Measurements from ENCODE around the gene TBC1D8.
"Not testable (repeated sequence)": the region's sequence is repeated elsewhere in the genome, so short reads cannot be mapped to it uniquely, and the experiment has no call there.

The TBC1D8 gene

DNA sequence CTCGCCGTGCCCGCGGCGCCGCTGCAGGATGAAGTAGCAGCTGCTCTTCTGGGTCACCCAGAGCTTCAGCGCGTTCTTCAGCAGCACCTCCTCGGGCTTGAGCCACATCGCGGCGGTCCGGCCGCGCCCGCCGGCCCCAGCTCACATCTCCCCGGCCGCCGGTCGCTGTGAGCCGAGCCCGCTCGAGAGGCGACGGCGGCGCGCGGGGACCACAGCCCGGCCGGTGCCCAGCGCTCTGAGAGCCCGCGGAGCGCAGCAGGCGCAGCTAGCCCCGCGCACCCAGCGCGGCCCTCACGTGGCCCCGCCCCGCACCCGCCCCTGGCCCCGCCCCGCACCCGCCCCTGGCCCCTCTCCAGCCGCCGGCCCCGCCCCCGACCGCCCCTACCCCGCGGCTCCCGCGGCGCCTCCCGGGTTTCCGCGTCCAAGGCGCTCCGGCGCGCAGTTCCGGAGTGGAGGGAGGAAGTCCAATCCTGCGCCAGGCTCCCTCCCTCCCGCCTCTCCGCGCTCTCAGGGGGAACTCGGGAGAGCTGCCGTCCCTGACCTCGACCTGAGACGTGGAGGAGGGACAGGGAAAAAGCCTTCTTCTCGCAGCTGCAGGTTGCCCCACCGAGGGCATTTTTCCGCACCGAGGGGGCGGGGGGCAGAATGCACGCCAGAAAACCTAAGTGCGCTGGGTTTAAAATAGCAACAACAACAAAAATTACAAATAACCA, at the start of gene TBC1D8:
Gene TBC1D8 (minus strand): TSS at position 237 of the 713 bp plus-strand sequence. CDS start 129 bp downstream, at position 108.
- DNase-seq = no peak

DNA sequence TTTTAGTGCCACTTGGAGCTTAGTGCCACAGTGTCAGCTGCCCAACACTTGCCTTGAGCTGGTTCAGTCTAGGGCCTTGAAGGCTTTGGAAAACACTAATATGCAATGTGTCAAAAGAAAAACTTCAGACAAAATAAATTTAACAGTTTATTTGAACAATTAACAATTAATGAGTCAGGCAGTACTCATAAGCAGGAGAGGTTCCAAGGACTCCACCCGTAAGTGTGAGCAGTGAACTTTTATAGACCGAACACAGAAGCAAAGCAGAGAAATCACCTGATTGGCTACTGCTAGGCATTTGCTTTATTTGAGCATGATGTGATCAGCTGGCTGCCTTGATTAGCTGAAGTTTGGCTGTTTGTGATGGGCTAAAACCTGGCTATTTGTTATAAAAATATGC, 49.5 kb upstream of the TBC1D8 start:
- DNase-seq = no peak

DNA sequence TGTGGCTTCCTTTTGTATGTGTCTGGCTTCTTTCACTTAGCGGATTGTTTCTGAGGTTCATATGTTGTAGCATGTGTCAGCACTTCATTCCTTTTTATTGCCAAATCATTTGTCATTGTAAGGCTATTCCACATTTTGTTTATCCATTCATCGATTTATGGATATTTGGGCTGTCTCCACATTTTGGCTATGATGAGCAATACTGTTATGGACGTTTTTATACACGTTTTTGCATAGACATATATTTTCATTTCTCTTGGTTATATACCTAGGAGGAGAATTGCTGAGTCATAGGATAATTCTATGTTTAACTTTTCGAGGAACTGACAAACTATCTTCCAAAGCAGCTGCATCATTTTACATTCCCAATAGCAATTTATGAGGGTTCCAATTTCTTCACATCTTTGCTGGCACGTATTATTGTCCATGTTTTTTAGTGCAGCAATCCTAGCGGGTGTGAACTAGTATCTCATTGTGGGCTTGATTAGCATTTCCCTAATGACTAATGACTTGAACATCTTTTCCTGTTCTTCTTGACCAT, 48.1 kb upstream of the TBC1D8 start:
- no peak for DNase-seq

DNA sequence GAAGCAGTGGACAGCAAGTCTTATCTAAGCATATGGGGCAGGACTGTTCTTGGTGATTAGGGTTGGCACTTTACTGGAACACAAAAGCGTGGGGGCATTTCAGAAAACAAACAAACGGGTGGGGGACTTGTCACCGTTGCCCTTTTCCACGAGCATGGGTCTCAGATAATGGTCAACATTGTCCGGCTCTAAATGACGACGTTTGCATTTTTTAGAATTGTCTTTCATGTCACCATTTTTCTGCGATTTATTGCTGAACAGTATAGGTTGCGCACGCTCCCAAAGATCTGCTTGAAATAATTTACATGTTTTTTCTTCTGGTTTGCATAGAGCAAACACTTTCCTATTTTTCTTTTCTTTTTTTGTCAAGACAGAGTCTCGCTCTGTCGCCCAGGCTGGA, 46.6 kb upstream of the TBC1D8 start:
- DNase-seq = no peak

DNA sequence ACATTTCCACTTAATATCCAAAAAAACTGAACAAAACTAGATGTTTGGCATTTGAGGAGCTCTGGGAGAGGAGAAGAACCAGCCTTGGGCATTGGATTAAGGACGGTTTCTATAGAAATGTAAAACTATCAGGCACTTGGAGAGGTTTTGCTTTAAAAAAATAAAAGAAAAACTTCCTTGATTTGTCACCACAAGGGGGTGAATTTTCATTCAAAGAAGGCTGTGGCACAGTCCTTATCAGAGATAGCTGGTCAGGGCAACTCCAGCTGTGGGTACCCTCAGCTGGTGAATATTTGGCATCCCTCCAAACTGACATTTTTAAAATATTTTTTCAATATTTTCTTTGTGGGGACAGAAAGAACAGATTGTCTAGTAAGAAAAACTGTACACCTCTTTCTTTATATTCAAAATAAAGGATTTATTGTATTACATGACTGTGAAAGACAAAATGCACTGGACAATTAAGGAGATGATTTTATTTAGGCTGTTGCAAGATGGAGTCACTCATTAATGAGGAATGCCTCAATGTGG, 46.1 kb upstream of the TBC1D8 start:
- no peak for DNase-seq

DNA sequence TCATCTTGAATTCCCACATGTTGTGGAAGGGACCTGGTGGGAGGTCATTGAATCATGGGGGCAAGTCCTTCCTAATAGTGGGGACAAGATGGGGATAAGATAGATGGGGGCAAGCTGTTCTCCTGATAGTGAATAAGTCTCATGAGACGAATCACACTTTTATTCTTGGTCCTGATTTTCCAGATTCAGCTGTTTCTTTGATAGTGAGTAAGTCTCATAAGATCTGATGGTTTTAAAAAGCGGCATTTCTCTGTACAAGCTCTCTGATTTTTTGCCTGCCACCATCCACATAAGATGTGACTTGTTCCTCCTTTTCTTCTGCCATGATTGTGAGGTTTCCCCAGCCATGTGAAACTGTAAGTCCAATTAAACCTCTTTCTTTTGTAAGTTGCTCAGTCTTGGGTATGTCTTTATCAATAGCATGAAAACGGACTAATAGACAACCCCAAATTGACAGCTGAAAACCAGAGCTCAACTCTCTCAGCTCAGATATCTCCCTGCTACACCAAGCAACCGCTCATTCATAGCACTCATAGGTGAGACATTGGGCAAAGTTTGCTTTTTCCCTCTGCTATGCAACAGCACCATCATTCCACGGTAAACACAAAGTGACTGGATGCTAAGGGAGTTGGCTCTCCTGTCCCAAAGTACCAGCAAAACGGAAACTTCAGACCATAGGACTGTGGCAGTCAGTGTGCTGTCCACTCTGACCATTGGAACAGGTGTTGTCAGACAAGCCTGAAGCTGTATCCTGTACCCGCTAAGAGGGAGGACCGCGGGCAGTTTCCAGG, 44.9 kb upstream of the TBC1D8 start:
- no peak for DNase-seq

DNA sequence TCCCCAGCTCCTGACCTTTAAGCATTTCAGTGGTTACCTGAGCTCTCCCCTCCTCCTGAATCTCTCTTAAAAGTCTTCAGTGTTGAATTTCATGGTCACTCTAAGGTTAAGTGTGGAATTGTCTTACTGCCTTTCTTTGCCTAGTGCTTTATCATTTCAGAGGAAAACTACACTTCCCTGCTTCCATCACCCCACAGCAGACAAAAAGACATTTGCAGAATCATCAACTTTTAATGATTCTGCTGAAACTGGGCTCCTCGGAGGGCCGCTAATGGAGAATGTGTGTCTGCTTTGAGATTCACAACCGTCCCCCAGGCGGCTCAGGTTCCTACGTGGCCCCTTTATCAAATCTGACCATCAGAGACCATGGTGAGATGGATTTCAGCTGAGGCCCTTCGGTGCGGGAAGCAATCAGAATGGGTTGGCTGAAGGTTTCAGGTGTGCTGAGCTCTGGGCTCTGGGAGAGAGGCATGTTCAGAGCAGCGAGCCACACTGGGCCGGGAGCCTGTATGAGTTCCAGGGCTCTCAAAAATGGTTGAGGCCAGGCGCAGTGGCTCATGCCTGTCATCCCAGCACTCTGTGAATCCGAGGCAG, 41.9 kb upstream of the TBC1D8 start:
- no peak for DNase-seq

DNA sequence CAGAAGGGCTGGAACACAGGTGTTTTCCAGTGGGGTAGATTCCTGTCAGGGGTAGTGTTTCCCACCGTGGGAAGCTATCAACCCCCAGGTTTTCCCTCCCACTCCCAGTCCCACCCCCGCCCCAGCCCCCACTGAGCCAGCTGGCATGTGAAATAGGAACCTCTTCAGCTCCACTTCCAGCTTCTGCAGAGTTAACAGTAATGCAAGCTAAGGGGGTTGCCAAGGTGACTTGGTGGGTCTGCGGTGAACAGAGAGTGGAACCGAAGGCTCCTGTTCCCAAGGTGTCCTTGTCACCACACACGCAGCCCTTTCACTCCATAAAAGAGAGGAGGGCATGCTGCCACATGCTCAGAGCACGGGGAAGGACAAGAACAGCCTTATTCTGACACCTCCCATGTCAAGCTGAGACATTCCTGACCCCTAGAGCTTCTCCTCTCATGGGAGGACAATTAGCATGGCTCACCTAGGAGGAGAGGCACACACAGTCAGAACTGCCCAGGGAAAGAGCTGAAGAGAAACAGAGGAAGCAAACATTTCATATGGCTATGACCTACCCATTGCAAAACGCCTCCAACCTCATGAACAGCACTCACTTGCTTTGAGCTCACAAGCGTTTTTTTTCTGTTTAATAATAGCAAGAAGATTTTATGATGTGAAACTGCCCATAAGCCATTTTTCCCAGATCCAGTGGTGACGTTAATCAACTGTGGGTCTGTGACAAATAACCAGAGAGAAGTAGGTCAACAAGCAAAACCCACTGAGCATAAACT, 39.8 kb upstream of the TBC1D8 start:
- DNase-seq = no peak

DNA sequence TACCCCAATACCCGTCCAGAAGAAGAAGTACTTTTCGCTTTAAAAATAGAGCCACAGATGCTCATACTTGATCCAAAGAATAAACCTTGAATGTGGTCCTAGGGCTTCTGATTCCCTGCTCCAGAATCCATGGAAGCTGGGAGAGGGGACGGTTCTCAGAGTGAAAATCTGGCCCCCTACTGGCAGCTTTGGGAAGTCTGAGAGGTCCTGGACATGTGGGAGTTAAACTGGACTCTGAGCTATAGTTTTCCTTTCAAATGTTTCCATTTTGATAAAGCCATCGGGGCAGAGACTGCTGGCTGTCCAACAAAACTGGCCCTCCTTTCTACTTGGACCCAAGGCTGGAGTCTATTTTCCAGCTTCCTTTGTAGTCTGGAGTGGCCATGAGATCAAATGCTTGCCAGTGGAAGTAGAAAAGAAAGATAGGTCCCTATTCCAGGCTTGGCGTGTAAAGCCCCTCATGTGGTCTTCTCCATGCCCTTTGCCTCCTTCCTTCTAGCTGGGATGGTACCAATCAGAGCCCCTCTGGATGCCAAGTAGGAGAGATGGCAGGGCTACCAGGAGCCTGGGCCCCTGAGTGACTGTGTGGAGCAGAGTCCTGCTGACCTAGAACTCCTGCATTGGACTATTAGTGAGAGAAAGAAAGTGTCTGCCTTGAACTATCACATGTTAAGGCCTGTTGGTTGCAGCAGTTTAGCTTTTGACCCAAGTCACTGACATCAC, 37.7 kb upstream of the TBC1D8 start:
- DNase-seq = no peak

DNA sequence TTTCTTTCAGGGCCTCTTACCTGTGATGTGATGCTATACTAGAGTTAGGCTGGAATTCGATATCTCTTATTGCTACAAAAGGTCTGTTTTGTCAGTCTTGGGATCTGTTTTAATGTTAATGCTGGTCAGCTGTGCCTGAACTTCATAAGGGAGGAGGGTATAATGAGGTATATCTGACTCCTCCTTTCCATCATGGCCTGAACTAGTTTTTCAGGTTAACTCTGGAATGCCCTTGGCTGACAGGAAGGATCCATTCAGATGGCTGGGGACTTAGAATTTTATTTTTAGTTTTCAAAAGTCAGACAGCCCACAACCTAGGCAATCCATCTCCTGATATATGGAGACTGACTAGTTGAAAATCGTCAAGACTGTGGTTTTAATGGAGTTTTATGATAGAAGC, 35.9 kb upstream of the TBC1D8 start:
- DNase-seq = no peak

DNA sequence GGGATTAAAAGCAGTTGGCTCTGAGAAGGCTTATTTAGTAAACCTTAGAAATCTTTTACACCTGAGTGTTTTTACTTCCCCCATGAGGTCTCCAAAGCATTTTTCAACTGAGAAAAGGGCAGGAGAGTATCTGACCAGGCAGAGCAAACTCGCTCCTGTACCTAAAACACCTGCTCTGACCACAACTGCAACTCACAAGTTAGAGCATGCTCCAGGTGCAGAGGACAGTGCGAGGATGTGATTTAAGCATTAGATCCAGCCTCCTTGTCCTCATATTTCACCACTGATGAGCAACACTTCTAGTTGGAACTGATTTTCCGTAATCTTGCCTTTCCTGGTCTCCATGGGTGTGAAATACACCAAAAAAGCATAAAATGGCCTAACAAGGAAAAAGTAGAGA, 34.5 kb upstream of the TBC1D8 start:
- DNase-seq = no peak

DNA sequence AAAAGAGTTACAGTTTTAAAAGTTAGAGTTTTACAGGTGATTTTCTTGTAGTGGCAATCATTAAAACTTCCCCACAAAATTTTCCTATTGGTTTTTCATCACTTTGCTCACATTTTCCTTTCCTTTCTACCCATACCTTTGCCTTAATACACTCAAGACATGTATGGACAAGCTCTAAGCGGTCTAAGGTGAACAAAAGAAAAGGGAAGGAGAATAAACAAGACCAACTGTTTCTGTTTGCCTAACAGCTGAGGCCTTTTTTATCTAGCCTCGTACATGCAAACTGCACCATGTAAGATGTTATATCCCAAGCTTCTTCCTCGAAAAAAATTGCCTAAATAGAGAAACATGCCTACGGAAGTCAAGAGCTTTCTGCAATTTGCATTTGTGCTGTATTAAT, 33.9 kb upstream of the TBC1D8 start:
- DNase-seq = no peak

DNA sequence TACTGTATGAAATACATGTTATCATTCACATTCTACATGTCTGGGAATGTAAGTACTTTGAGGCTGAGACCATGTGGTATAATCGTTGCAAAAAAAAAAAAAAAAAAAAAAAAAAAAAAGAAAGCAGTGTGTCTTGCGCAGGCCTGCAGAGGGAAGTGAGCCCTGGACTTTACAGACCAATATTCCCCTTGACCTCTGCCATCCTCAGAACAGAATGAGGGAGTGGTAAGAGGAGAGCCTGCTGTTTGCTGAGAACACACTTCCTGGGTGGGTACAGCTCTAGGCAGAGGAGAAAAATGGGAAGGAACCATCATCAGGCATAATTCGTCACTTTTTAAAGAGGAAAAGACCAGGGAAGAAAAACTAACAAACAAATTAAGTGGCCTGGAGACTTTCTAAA, 28.8 kb upstream of the TBC1D8 start:
- no peak for DNase-seq

DNA sequence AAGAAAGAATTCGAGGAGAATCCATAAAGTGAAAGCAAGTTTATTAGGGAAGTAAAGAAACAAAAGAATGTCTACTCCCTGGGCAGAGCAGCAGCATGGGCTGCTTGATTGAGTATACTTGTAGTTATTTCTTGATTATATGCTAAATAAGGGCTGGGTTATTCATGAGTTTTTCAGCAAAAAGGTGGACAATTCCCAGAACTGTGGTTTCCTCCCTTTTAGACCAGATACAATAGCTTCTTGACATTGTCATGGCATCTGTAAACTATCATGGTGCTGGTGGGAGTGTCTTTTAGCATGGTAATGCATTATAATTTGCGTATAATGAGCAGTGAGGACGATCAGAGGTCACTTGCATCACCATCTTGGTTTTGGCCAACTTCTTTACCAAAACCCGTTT, 25.6 kb upstream of the TBC1D8 start:
- DNase-seq = no peak

DNA sequence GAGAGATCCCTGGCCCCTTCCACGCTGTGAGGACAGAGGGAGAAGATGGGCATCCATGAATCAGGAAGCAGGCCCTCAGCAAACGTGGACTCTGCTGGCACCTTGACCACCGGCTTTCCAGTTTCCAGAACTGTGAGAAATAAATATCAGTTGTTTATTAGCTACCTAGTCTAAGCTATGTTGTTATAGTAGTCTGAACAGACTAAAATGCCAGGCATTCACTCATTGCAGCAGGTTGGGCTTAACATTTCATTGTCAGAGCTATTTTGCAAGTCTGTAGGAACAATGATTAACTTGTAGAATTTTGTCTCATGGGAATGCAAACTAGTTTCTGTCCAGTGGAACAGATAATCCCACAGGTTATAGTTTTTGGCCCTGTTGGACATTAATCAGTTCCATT, 24.8 kb upstream of the TBC1D8 start:
- DNase-seq = no peak

DNA sequence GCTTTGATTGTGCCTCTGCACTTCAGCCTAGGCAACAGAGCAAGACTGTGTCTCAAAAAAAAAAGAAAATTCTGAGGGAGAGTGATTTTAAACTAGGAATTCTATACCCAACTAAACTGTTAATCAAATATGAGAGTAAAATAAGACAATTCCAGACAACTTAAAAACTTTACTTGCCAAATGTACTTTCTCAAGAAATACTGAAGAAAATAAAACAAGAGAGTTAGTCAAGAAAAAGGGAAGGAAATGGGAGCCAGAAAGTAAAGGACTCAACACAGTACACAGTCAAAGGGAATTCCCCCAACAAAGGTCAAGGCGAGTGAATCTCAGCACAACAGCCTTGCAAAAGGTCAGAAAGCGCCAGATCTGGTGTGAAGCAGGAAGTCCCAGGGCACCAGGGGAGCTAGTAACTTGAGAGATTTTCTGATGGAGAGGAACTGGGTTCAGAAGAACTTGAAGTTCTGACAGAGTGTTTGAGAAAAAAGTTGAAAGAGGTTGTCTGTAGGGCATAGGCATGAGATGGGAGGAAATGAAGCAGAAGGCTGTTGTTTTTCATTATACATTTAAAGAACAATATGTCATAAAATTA, 22.6 kb upstream of the TBC1D8 start:
- DNase-seq = no peak

DNA sequence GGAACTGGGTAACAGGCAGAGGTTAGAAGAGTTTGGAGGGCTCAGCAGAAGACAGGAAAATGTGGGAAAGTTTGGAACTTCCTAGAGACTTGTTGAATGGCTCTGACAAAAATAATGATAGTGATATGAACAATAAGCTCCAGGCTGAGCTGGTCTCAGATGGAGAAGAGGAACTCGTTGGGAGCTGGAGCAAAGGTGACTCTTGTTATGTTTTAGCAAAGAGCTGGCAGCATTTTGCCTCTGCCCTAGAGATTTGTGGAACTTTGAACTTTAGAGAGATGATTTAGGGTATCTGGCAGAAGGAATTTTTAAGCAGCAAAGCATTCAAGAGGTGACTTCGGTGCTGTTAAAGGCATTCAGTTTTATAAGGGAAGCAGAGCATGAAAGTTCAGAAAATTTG, 18.6 kb upstream of the TBC1D8 start:
- not testable (repeated sequence) for DNase-seq

DNA sequence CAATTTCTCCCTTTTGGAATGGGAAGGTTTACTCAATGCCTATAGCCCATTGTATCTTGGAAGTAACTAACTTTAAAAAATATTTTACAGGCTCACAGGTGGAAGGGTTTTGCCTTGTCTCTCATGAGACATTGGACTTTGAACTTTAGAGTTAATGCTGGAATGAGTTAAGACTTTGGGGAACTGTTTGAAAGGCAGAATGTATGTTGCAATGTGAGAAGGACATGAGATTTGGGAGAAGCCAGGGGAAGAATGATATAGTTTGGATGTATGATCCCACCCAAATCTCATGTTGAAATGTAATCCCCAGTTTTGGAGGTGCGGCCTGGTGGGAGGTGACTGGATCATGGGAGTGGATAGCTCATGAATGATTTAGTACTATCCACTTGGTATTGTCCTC, 17.5 kb upstream of the TBC1D8 start:
- no peak for DNase-seq

DNA sequence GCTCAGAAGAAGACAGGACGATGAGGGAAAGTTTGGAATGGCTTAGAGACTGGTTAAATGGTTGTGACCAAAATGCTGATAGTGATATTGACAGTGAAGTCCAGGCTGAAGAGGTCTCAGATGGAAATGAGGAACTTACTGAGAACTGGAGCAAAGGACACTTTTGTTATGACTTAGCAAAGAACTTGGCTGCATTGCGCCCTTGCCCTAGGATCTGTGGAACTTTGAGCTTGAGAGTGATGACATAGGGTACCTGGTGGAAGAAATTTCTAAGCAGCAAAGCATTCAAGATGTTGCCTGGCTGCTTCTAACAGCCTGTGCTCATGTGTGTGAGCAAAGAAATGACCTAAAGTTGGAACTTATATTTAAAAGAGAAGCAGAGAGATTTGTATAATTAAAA, 16.4 kb upstream of the TBC1D8 start:
- DNase-seq = not testable (repeated sequence)

DNA sequence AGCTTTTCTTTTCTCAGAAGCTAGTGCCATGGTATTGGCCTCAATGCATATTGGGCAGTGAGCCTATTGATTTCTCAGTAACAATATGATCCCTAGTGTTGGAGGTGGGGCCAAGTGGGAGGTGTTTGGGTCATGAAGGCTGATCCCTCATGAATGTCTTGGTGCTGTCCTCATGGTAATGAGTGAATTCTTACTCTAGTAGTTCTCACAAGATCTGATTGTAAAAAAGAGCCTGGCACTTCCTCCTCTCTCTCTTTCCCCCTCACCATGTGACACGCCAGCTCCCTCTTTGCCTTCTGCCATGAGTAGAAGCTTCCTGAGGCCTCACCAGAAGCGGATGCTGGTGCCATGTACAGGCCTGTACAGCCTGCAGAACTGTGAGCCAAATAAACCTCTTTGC, 12.8 kb upstream of the TBC1D8 start:
- no peak for DNase-seq

DNA sequence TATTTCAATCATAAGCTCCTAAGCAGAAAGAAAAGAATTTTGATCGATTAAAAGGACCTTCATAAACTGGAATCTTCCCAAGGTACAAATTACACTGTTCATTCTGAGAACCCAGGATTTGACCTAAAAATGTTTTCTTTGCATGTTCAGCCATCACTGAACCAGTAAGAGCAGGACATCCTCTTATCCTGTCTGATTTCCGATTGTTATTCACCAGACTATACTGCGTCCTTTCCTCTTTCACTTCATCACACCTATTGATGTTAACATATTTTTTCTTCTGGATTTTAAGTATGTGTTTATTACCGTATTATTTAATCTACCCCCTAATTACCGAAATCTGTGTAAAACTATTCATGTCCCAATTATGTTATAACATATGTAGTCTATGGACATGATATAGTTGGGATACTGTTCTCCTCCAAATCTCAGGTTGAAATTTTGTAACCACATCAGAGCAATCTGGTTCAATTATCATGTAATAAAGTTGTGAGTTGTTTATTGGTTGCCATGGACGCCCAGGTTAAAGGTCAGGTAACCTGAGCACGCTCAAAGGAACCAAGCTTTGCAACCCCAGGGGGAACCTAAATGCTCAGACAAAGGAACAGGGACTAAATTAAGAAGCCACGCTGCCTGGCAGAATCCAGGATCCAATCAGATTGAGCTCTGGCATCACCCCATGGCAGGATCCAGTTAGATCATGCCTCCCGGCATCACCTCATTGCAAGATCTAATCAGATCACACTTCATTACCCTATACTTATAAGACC, 11.6 kb upstream of the TBC1D8 start:
- no peak for DNase-seq

Measured in NCI-H1417 treated with DMSO at 0.1 percent for 48 hours (cell line).